Activated CD8-positive, alpha-beta memory T cell treated with anti-CD3 and anti-CD28 coated beads, Interleukin-2, amount 10 ng/mL, durations not matched to agents 7 days and 5 days (primary cell): ENCODE measurements around the gene STRN3. TPM values are rescaled to one million over a fixed set of nuclear protein-coding genes. Genes with fewer than 3 reads are reported as not detected.
"Not testable (repeated sequence)": the region's sequence is repeated elsewhere in the genome, so short reads cannot be mapped to it uniquely, and the experiment has no call there.

Experiments used
- ATAC-seq: fragments of 150-1000 bp; cut with Tn5 transposase; one replicate; pipeline ENCODE4 v1.10.0; 2021; ENCODE audit warnings: moderate library complexity
- CTCF ChIA-PET: fragments of 350-600 bp; sonication (Branson Sonifier 250); formaldehyde crosslinking; loops from one replicate; lab custom pipeline; 2021; ENCODE audit warnings: antibody characterized with exemption; lab: Charles Lee
- DNase-seq: peaks from one replicate; pipeline ENCODE4 v3.0.0-alpha.2; 2020
- H3K27ac Mint-ChIP-seq: one replicate; pipeline ENCODE4 v1.8.0; 2021; ENCODE audit warnings: mild to moderate bottlenecking, mixed read lengths
- H3K27me3 Mint-ChIP-seq: one replicate; pipeline ENCODE4 v1.8.0; 2021; ENCODE audit warnings: mixed read lengths
- H3K36me3 Mint-ChIP-seq: one replicate; pipeline ENCODE4 v1.8.0; 2021; ENCODE audit warnings: mild to moderate bottlenecking, mixed read lengths
- H3K4me1 Mint-ChIP-seq: one replicate; pipeline ENCODE4 v1.8.0; 2021; ENCODE audit warnings: mixed read lengths
- H3K4me3 Mint-ChIP-seq: one replicate; pipeline ENCODE4 v1.8.0; 2021; ENCODE audit warnings: mild to moderate bottlenecking, moderate library complexity, mixed read lengths
- H3K9me3 Mint-ChIP-seq: one replicate; pipeline ENCODE4 v1.8.0; 2022; ENCODE audit warnings: low read depth, mixed read lengths
- total RNA-seq, 2 experiments: library from RNA; stranded (reverse); gene quantifications; one replicate each; pipeline ENCODE4 v1.2.3, GENCODE V29; 2021

STRN3 gene
- total RNA-seq, 2 experiments from 2014 or later = 21.2 to 24.2 TPM

DNA sequence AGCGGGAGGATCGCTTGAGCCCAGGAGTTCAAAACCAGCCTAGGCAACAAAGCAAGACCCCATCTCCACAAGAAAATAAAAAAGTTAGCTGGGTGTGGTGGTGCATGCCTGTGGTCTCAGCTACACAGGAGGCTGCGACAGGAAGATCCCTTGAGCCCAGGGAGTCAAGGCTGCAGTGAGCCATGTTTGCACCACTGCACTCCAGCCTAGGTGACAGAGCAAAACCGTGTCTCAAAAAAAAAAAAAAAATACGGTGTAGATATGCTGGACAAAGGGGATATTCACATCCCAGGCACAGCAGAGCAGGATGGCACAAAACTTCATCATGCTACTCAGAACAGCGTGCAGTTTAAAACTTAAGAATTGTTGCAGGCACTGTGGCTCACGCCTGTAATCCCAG, 24.8 kb upstream of the STRN3 start:
- peaks cover 4% of the 10 kb centered on the region for H3K4me1 Mint-ChIP-seq
- H3K9me3 Mint-ChIP-seq = no peaks in the 10 kb centered on the region
- no peak overlapping the region for H3K4me3 Mint-ChIP-seq
- peaks cover 3% of the 10 kb centered on the region for H3K36me3 Mint-ChIP-seq
- H3K27me3 Mint-ChIP-seq = no peaks in the 10 kb centered on the region
- CTCF ChIA-PET = no interaction called here
- H3K27ac Mint-ChIP-seq = no peak overlapping the region
- no peak for DNase-seq
- no peak for ATAC-seq

- ATAC-seq (no peak), DNase-seq (no peak)
- H3K27me3 Mint-ChIP-seq = no peaks in the 10 kb centered on the region
- no peak overlapping the region for H3K27ac Mint-ChIP-seq
- CTCF ChIA-PET = interaction anchor here (0.7 kb wide), 1 partner anchor 59 kb away, joined by 3 read pairs; no protein-coding TSS in a partner anchor
- H3K4me3 Mint-ChIP-seq = no peak overlapping the region
- peaks cover 4% of the 10 kb centered on the region for H3K4me1 Mint-ChIP-seq
- no peaks in the 10 kb centered on the region for H3K9me3 Mint-ChIP-seq
- H3K36me3 Mint-ChIP-seq = peaks cover 1% of the 10 kb centered on the region
These were observed 21.3 kb upstream of the STRN3 start for GRCh38 chr14:31047503-31047902.

DNA sequence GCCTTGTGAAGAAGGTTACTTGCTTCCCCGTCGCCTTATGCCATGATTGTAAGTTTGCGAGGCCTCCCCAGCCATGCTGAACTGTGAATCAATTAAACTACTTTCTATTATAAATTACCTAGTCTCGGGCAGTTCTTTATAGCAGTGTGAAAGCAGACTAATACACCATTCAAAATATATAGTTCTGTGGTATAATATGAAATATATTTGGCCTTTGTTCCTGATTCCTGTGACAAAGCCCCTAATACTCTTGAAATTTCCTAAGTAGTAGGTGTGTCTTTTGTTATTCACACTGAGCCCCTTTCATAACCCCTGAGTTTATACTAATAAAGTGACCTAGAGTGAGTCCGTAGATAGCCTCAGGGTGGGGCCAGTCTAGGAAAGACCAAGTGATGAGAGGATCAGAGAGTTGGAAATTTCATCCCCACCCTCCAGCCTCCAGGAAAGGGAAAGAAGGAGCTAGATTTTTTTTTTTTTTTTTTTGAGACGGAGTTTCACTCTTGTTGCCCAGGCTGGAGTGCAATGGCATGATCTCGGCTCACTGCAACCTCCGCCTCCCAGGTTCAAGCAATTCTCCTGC, 19.4 kb upstream of the STRN3 start:
- Mint-ChIP-seq H3K4me1 (peaks cover 4% of the 10 kb centered on the region), H3K27me3 (no peaks in the 10 kb centered on the region), H3K36me3 (peaks cover 1% of the 10 kb centered on the region), H3K9me3 (no peaks in the 10 kb centered on the region), H3K4me3 (no peak overlapping the region), H3K27ac (no peak overlapping the region)
- no peak for ATAC-seq
- DNase-seq = no peak
- CTCF ChIA-PET = no interaction called here

GRCh38 chr14:31043379-31043778, 17.2 kb upstream of the STRN3 start:
- CTCF ChIA-PET = no interaction called here
- no peak overlapping the region for H3K4me3 Mint-ChIP-seq
- DNase-seq = no peak
- no peaks in the 10 kb centered on the region for H3K9me3 Mint-ChIP-seq
- no peaks in the 10 kb centered on the region for H3K36me3 Mint-ChIP-seq
- no peak for ATAC-seq
- H3K27ac Mint-ChIP-seq = no peak overlapping the region
- no peaks in the 10 kb centered on the region for H3K27me3 Mint-ChIP-seq
- H3K4me1 Mint-ChIP-seq = peaks cover 4% of the 10 kb centered on the region

DNA sequence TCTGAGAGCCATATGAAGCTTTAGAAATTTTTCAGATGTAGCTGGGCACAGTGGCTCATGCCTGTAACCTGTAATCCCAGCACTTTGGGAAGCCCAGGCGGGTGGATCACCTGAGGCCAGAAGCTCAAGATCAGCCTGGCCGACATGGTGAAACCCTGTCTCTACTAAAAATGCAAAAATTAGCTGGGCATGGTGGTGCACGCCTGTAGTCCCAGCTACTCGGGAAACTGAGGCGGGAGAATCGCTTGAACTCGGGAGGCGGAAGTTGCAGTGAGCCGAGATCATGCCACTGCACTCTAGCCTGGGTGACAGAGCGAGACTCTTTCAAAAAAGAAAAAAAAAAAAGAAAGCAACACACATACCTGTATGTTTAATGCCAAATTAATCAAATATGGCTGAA, 16.7 kb upstream of the STRN3 start:
- H3K4me1 Mint-ChIP-seq, CTCF ChIA-PET, ATAC-seq, H3K4me3 Mint-ChIP-seq, H3K9me3 Mint-ChIP-seq, DNase-seq, H3K36me3 Mint-ChIP-seq, H3K27ac Mint-ChIP-seq, H3K27me3 Mint-ChIP-seq: not testable (repeated sequence)

- Mint-ChIP-seq H3K4me1 (peaks cover 4% of the 10 kb centered on the region), H3K27me3 (no peaks in the 10 kb centered on the region), H3K36me3 (no peaks in the 10 kb centered on the region), H3K27ac (no peak overlapping the region), H3K4me3 (no peak overlapping the region), H3K9me3 (no peaks in the 10 kb centered on the region)
- ATAC-seq (no peak), DNase-seq (no peak)
- CTCF ChIA-PET = no interaction called here
These were observed 16.1 kb upstream of the STRN3 start for GRCh38 chr14:31042300-31042699.

- no peaks in the 10 kb centered on the region for H3K4me1 Mint-ChIP-seq
- no peak overlapping the region for H3K27ac Mint-ChIP-seq
- H3K36me3 Mint-ChIP-seq = no peaks in the 10 kb centered on the region
- no peaks in the 10 kb centered on the region for H3K27me3 Mint-ChIP-seq
- H3K9me3 Mint-ChIP-seq = no peaks in the 10 kb centered on the region
- H3K4me3 Mint-ChIP-seq = no peak overlapping the region
- no peak for DNase-seq
- CTCF ChIA-PET = no interaction called here
- ATAC-seq = no peak
These were observed 12.5 kb upstream of the STRN3 start for GRCh38 chr14:31038521-31039166.

GRCh38 chr14:31037709-31038221, 11.6 kb upstream of the STRN3 start:
- H3K4me1 Mint-ChIP-seq = peaks cover 1% of the 10 kb centered on the region
- H3K27ac Mint-ChIP-seq = no peak overlapping the region
- no peaks in the 10 kb centered on the region for H3K9me3 Mint-ChIP-seq
- no peak for DNase-seq
- CTCF ChIA-PET = no interaction called here
- H3K36me3 Mint-ChIP-seq = no peaks in the 10 kb centered on the region
- H3K27me3 Mint-ChIP-seq = no peaks in the 10 kb centered on the region
- no peak for ATAC-seq
- no peak overlapping the region for H3K4me3 Mint-ChIP-seq

DNA sequence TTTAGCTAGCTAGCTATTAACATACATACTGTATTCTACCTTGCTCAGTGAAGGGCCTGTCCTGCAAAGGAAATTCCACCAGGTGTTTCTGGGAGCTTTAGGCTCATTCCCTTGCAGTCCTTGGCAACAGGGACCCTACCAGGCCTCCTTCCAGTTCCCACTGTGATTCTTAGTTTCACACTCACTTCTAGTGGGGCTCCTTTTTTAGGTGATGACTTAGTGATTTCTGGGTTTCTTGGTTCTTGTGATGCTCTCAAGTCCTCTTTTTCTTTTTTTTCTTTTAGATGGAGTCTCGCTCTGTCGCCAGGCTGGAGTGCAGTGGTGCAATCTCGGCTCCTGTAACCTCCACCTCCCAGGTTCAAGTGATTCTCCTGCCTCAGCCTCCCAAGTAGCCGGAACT, 10.4 kb upstream of the STRN3 start:
- no peaks in the 10 kb centered on the region for H3K27me3 Mint-ChIP-seq
- H3K4me1 Mint-ChIP-seq = peaks cover 8% of the 10 kb centered on the region
- H3K4me3 Mint-ChIP-seq = no peak overlapping the region
- no peaks in the 10 kb centered on the region for H3K9me3 Mint-ChIP-seq
- CTCF ChIA-PET = no interaction called here
- no peaks in the 10 kb centered on the region for H3K36me3 Mint-ChIP-seq
- DNase-seq (no peak), ATAC-seq (no peak)
- no peak overlapping the region for H3K27ac Mint-ChIP-seq

GRCh38 chr14:31030469-31030868, 4.3 kb upstream of the STRN3 start:
- H3K4me3 Mint-ChIP-seq = no peak overlapping the region
- peaks cover 42% of the 10 kb centered on the region for H3K4me1 Mint-ChIP-seq
- H3K27me3 Mint-ChIP-seq = no peaks in the 10 kb centered on the region
- H3K36me3 Mint-ChIP-seq = no peaks in the 10 kb centered on the region
- DNase-seq = no peak
- H3K9me3 Mint-ChIP-seq = no peaks in the 10 kb centered on the region
- CTCF ChIA-PET = no interaction called here
- H3K27ac Mint-ChIP-seq = no peak overlapping the region
- no peak for ATAC-seq

DNA sequence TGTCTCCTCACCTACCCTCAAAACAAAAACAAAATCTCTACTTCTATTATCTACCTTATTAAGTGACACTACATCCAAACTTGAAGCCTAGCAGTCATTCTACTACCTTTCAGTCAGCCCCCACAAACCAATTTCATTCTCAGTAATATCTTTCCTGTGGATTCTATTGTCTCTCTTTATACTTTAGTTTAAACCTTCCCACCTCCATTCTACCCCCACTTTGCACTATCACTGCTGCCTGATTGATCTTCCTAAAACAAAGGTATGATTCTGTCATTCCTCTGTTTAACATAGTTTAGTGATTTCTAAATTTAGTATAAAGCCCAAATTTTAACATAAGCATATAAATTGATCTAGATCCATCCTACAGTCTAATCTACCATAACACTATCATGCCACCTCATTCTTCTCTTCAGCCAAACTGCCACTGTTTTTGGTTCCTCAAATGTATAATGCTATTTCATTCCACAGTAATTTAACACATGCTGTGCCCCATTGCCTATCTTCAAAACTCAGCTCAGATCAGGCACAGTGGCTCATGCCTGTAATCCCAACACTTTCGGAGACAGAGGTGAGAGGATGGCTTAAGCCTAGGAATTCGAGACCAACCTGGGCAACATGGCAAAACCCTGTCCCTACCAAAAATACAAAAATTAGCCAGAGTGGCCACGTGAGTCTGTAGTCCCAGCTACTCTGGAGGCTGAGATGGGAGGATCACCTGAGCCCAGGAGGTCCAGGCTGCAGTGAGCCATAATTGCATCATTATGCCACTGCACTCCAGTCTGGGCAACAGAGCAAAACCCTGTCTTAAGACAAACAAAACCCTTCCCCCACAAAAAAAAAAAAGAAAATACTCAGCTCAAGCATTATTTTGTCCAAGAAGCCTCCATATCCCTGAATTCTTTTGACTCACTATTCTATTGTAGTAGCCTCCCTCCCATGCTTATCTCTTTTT, 3.1 kb upstream of the STRN3 start:
- Mint-ChIP-seq H3K36me3 (peaks cover 3% of the 10 kb centered on the region), H3K9me3 (no peaks in the 10 kb centered on the region), H3K27me3 (no peaks in the 10 kb centered on the region), H3K4me3 (no peak overlapping the region), H3K4me1 (peaks cover 49% of the 10 kb centered on the region), H3K27ac (peak overlapping the region; percentile 75)
- DNase-seq (no peak), ATAC-seq (no peak)
- CTCF ChIA-PET = interaction anchor here (1.2 kb wide), 1 partner anchor 392 kb away, joined by 3 read pairs; no protein-coding TSS in a partner anchor

DNA sequence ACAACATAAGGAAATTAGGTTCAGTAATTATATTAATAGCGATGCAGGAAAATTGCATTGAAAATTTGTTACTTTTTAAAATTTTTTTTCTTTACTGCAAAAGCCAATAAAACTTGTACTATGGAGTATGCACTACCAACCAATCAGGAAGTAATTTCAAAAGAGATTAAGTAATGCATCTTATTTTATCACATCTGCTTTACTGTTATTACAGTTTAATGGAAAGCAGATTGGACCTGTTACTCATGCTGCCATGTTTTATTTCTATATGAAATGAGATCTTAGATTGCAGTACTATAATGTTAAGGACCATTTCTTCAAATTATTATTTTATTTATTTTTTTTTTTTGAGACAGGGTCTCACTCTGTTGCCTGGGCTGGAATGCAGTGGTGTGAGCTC, 1.7 kb upstream of the STRN3 start:
- no peak for ATAC-seq
- H3K27me3 Mint-ChIP-seq = no peaks in the 10 kb centered on the region
- DNase-seq = no peak
- no peaks in the 10 kb centered on the region for H3K9me3 Mint-ChIP-seq
- H3K4me1 Mint-ChIP-seq = peaks cover 59% of the 10 kb centered on the region
- H3K4me3 Mint-ChIP-seq = no peak overlapping the region
- no peak overlapping the region for H3K27ac Mint-ChIP-seq
- CTCF ChIA-PET = no interaction called here
- peaks cover 8% of the 10 kb centered on the region for H3K36me3 Mint-ChIP-seq

DNA sequence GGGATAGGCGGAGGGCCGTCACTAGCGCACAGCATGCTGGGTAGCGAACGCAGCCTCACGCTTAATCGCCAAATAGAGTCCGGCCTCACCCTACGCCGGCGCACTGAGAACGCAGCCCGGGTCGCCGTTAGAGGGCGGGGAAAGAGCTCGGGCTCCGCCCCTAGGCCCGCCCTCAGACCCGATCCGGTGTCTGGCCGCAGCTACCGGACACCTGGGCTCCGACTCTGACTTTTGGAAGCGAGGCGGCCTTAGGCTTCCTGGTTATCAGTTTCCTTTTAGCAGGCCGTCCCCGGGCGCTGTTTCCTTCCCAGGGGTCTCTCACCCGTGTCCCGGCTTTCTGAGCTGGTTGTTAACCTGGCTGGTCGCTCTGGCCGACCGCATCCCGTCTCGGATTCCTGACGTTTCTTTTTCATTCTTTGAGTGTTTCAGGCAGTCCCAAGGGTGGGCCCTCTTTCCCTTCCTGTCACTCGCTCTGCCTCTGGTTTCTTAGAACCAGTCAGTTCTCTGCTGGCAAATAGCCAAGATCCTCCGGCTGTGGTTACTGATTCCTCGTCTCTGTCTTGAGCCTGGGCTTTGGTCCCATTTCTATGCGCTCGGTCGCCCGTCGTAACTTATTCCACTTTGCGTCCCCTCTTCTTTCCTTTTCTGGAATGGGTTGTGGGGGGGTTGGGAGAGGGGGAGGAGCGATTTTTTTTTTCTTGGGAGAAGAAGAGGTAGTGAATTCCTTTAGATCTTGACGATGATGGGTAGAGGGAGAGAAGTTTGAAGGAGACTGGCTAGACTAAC, 464 bp upstream of the STRN3 start:
- peak overlapping the region; percentile 96 for H3K27ac Mint-ChIP-seq
- CTCF ChIA-PET = interaction anchor here (0.6 to 1.9 kb wide), 3 partner anchors 92 to 102 kb away, joined by 3 to 5 read pairs (median 3); no protein-coding TSS in a partner anchor
- ATAC-seq = peak; percentile 94
- H3K4me1 Mint-ChIP-seq = peaks cover 55% of the 10 kb centered on the region
- peak overlapping the region; percentile 90 for H3K4me3 Mint-ChIP-seq
- no peaks in the 10 kb centered on the region for H3K27me3 Mint-ChIP-seq
- peaks cover 13% of the 10 kb centered on the region for H3K36me3 Mint-ChIP-seq
- peak; percentile 96 for DNase-seq
- no peaks in the 10 kb centered on the region for H3K9me3 Mint-ChIP-seq
